ENCODE measurements around the gene DENND2D. TPM values are rescaled to one million over a fixed set of nuclear protein-coding genes. Genes with fewer than 3 reads are reported as not detected.

DENND2D gene
- total RNA-seq, 1 donor from 2014 or later, result 33.4 TPM

GRCh38 chr1:111139956-111140679 lies 60.3 kb downstream of the DENND2D start, which contains the start of the genes CEPT1 and DRAM2:
TSS of gene CEPT1 (plus strand) at chr1:111140223. CDS start at chr1:111147715, 7,492 bp downstream.
TSS of gene DRAM2 (minus strand) at chr1:111140093. CDS start at chr1:111131554, 8,539 bp downstream.
- DNase-seq (ENCODE audit: low read depth), result peak; percentile 92

- DNase-seq (ENCODE audit: low read depth), result peak; percentile 68
Observed at GRCh38 chr1:111139324-111139955, 61.0 kb downstream of the DENND2D start.

Other genes with a start within 250 kb of the DENND2D start
- gene LRIF1, start 236.7 kb downstream of the DENND2D start, total RNA-seq, result 8.3 and 13.7 TPM in 2 replicates
- gene DRAM2, start 60.6 kb downstream of the DENND2D start, total RNA-seq, result 95.6 and 101 TPM in 2 replicates
- 52.7 and 85.3 TPM in 2 replicates for gene CEPT1, start 60.4 kb downstream of the DENND2D start, total RNA-seq
- gene CHI3L2, start 27.1 kb upstream of the DENND2D start, total RNA-seq, result 1.6 and 3.0 TPM in 2 replicates
- gene CHIA, start 90.2 kb upstream of the DENND2D start, total RNA-seq, result not detected in 2 replicates
- 0.52 and 1.4 TPM in 2 replicates for gene OVGP1, start 227.1 kb upstream of the DENND2D start, total RNA-seq
- 86.7 and 98.5 TPM in 2 replicates for gene WDR77, start 248.6 kb upstream of the DENND2D start, total RNA-seq
- 356 and 426 TPM in 2 replicates for gene ATP5PB, start 248.8 kb upstream of the DENND2D start, total RNA-seq